H9 (cell line): ENCODE data around the gene MKRN3. TPM values are rescaled to one million over a fixed set of nuclear protein-coding genes. Genes with fewer than 3 reads are reported as not detected.

ENCODE experiments used
- DNase-seq: peaks from one replicate; pipeline ENCODE4 v3.0.0-alpha.2; 2017
- H2AFZ ChIP-seq: one replicate; pipeline ENCODE4 v1.6.1; 2013; ENCODE audit warnings: mild to moderate bottlenecking, low read length, control low read depth, moderate library complexity
- H2AK5ac ChIP-seq: 2 replicates; pipeline ENCODE4 v1.6.1; 2013; ENCODE audit warnings: low read length, control low read depth, mixed read lengths; ENCODE audit not compliant: insufficient read length
- H2BK120ac ChIP-seq: one replicate; pipeline ENCODE4 v1.6.1; 2013; ENCODE audit warnings: low read depth, mild to moderate bottlenecking, low read length, control low read depth, inconsistent platforms; ENCODE audit not compliant: poor library complexity, severe bottlenecking
- H2BK12ac ChIP-seq: 2 replicates; pipeline ENCODE4 v1.6.1; 2013; ENCODE audit warnings: low read length, control low read depth, mixed read lengths, low read depth; ENCODE audit not compliant: insufficient read length
- H2BK15ac ChIP-seq: 2 replicates; pipeline ENCODE4 v1.6.1; 2013; ENCODE audit warnings: low read depth, low read length, control low read depth
- H2BK20ac ChIP-seq: one replicate; pipeline ENCODE4 v1.6.1; 2013; ENCODE audit warnings: low read depth, mild to moderate bottlenecking, low read length, control low read depth, inconsistent platforms; ENCODE audit not compliant: poor library complexity, severe bottlenecking
- H2BK5ac ChIP-seq: 2 replicates; pipeline ENCODE4 v1.6.1; 2013; ENCODE audit warnings: low read length, control low read depth, mixed read lengths; ENCODE audit not compliant: insufficient read length
- H3K14ac ChIP-seq: 2 replicates; pipeline ENCODE4 v1.6.1; 2013; ENCODE audit warnings: low read length, control low read depth; ENCODE audit not compliant: insufficient read depth
- H3K18ac ChIP-seq: 2 replicates; pipeline ENCODE4 v1.6.1; 2013; ENCODE audit warnings: low read depth, mild to moderate bottlenecking, mixed read lengths, low read length, control low read depth; ENCODE audit not compliant: insufficient read length
- H3K23ac ChIP-seq: 2 replicates; pipeline ENCODE4 v1.6.1; 2013; ENCODE audit warnings: low read length, control low read depth, mixed read lengths, low read depth; ENCODE audit not compliant: insufficient read length
- H3K23me2 ChIP-seq: 2 replicates; pipeline ENCODE4 v1.6.1; 2013; ENCODE audit warnings: low read depth, mild to moderate bottlenecking, mixed read lengths, low read length, control low read depth; ENCODE audit not compliant: insufficient read length, poor library complexity, severe bottlenecking
- H3K27ac ChIP-seq: 2 replicates; pipeline ENCODE4 v1.5.1; 2013; ENCODE audit warnings: low read length, control low read depth, mixed read lengths, low read depth; ENCODE audit not compliant: insufficient read length
- H3K27me3 ChIP-seq: 2 replicates; pipeline ENCODE4 v1.6.1; 2013; ENCODE audit warnings: low read length, control low read depth, inconsistent platforms; ENCODE audit not compliant: insufficient read depth
- H3K4ac ChIP-seq: 2 replicates; pipeline ENCODE4 v1.6.1; 2013; ENCODE audit warnings: low read depth, mild to moderate bottlenecking, control low read depth, inconsistent platforms, low read length, moderate library complexity
- H3K4me1 ChIP-seq: 2 replicates; pipeline ENCODE4 v1.6.1; 2013; ENCODE audit warnings: low read length, control low read depth, inconsistent platforms; ENCODE audit not compliant: insufficient read depth
- H3K4me2 ChIP-seq: 2 replicates; pipeline ENCODE4 v1.6.1; 2013; ENCODE audit warnings: low read length, control low read depth, mixed read lengths; ENCODE audit not compliant: insufficient read length, insufficient read depth
- H3K56ac ChIP-seq: 2 replicates; pipeline ENCODE4 v1.6.1; 2013; ENCODE audit warnings: low read depth, mild to moderate bottlenecking, mixed read lengths, low read length, control low read depth; ENCODE audit not compliant: insufficient read length
- H3K79me1 ChIP-seq: 2 replicates; pipeline ENCODE4 v1.6.1; 2013; ENCODE audit warnings: low read depth, mild to moderate bottlenecking, moderate library complexity, low read length, control low read depth, inconsistent platforms; ENCODE audit not compliant: insufficient read depth, poor library complexity, severe bottlenecking
- H3K79me2 ChIP-seq: 2 replicates; pipeline ENCODE4 v1.6.1; 2013; ENCODE audit warnings: low read length, control low read depth, inconsistent platforms; ENCODE audit not compliant: insufficient read depth
- H3K9ac ChIP-seq: 2 replicates; pipeline ENCODE4 v1.6.1; 2013; ENCODE audit warnings: low read length, control low read depth, mixed read lengths; ENCODE audit not compliant: insufficient read length; ENCODE audit errors: extremely low read depth
- H3K9me3 ChIP-seq: one replicate; pipeline ENCODE4 v1.6.1; 2013; ENCODE audit warnings: low read depth, low read length, inconsistent platforms; ENCODE audit not compliant: control insufficient read depth
- H3T11ph ChIP-seq: one replicate; pipeline ENCODE4 v1.6.1; 2013; ENCODE audit warnings: mild to moderate bottlenecking, low read length, control low read depth, inconsistent platforms
- H4K20me1 ChIP-seq: one replicate; pipeline ENCODE4 v1.6.1; 2013; ENCODE audit not compliant: control insufficient read depth, insufficient read length, insufficient read depth
- H4K5ac ChIP-seq: 2 replicates; pipeline ENCODE4 v1.6.1; 2013; ENCODE audit warnings: low read depth, mild to moderate bottlenecking, mixed read lengths, low read length, control low read depth; ENCODE audit not compliant: insufficient read length
- H4K8ac ChIP-seq: replicated peaks from 2 replicates; pipeline ENCODE4 v1.6.1; 2013; ENCODE audit warnings: low read length, control low read depth, mixed read lengths, low read depth; ENCODE audit not compliant: insufficient read length
- H4K91ac ChIP-seq: 2 replicates; pipeline ENCODE4 v1.6.1; 2013; ENCODE audit warnings: low read depth, mild to moderate bottlenecking, moderate library complexity, mixed read lengths, low read length, control low read depth; ENCODE audit not compliant: insufficient read length
- H3K27ac Mint-ChIP-seq, 3 experiments: 2 replicates in 2 of 3; 3 replicates in 1 of 3; pipeline ENCODE4 v1.8.0; 2020 to 2021; ENCODE audit warnings: mixed read lengths in 3 of 3, mild to moderate bottlenecking in 1 of 3, moderate library complexity in 1 of 3
- H3K27me3 Mint-ChIP-seq: 2 replicates; pipeline ENCODE4 v1.8.0; 2021; ENCODE audit warnings: low read depth, mild to moderate bottlenecking, moderate library complexity, mixed read lengths
- H3K36me3 Mint-ChIP-seq, 3 experiments: 2 replicates in 2 of 3; 3 replicates in 1 of 3; pipeline ENCODE4 v1.8.0; 2020 to 2021; ENCODE audit warnings: low read depth in 3 of 3, mixed read lengths in 3 of 3; ENCODE audit not compliant: insufficient read depth in 1 of 3
- H3K4me1 Mint-ChIP-seq, 2 experiments: 2 replicates each; pipeline ENCODE4 v1.8.0; 2020; ENCODE audit warnings: mixed read lengths in 2 of 2
- H3K4me3 Mint-ChIP-seq, 2 experiments: 2 replicates in 1 of 2; 3 replicates in 1 of 2; pipeline ENCODE4 v1.8.0; 2020 to 2021; ENCODE audit warnings: mild to moderate bottlenecking in 2 of 2, mixed read lengths in 2 of 2, moderate library complexity in 1 of 2
- H3K9me3 Mint-ChIP-seq, 2 experiments: 2 replicates in 1 of 2; 3 replicates in 1 of 2; pipeline ENCODE4 v1.8.0; 2020; ENCODE audit warnings: mild to moderate bottlenecking in 2 of 2, mixed read lengths in 2 of 2, moderate library complexity in 1 of 2
- WGBS: extraction: QIAGEN DNeasy Blood & Tissue Kit; methylation state at CpG from one replicate; pipeline ENCODE4 v1.1.7; 2013; ENCODE audit warnings: missing lambda C conversion rate, low lambda C conversion rate, mixed read lengths; ENCODE audit not compliant: insufficient read length; ENCODE audit errors: extremely low coverage; 5-methylcytosine and 5-hydroxymethylcytosine counted together
- total RNA-seq: library from RNA; stranded (reverse); gene quantifications from 2 replicates; pipeline ENCODE4 v1.2.1, GENCODE V29; 2021
- TF ChIP-seq, protein P1 (sequence below): fragments of 200-600 bp; sonication (generic); conservative IDR thresholded peaks from 3 replicates; pipeline ENCODE4 v1.8.0; 2021; ENCODE audit warnings: antibody characterized with exemption, mild to moderate bottlenecking

MKRN3 gene
- total RNA-seq, 1 experiment from 2014 or later = not detected

DNA sequence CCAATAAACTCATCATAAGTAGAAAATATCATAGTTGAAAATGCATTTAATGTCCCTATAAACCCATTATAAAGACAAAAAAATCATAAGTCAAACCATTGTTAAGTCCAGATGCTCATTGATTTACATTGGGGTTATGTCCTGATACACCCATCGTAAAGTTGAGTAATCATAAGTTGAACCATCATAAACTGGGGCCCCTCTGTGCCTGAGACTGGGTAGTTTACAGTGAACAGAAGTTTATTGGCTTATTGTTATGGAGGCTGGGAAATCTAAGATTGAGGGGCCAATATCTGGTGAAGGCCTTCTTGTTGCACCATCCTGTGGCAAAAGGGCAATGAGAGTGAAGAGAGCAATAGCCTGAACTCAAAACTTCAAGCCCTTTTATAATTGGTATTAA is 10.6 kb downstream of the MKRN3 start:
- 0 out of 2 replicates have a peak, but pooled peaks cover 1% of the 10 kb centered on the region for H3K27me3 Mint-ChIP-seq
- no peaks in the 10 kb centered on the region for H3K23me2 ChIP-seq
- no peaks in the 10 kb centered on the region for H4K20me1 ChIP-seq
- H4K91ac ChIP-seq = no peak overlapping the region
- no peaks in the 10 kb centered on the region for H3K79me1 ChIP-seq
- no peak overlapping the region for H2BK120ac ChIP-seq
- H3K4me3 Mint-ChIP-seq = no peak overlapping the region
- no peak overlapping the region for H2AFZ ChIP-seq
- no peak overlapping the region for H3K14ac ChIP-seq
- H2BK15ac ChIP-seq = no peak overlapping the region
- no peak overlapping the region for H2AK5ac ChIP-seq
- TF ChIP-seq, protein P1, sequence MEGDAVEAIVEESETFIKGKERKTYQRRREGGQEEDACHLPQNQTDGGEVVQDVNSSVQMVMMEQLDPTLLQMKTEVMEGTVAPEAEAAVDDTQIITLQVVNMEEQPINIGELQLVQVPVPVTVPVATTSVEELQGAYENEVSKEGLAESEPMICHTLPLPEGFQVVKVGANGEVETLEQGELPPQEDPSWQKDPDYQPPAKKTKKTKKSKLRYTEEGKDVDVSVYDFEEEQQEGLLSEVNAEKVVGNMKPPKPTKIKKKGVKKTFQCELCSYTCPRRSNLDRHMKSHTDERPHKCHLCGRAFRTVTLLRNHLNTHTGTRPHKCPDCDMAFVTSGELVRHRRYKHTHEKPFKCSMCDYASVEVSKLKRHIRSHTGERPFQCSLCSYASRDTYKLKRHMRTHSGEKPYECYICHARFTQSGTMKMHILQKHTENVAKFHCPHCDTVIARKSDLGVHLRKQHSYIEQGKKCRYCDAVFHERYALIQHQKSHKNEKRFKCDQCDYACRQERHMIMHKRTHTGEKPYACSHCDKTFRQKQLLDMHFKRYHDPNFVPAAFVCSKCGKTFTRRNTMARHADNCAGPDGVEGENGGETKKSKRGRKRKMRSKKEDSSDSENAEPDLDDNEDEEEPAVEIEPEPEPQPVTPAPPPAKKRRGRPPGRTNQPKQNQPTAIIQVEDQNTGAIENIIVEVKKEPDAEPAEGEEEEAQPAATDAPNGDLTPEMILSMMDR = no peak
- H3K56ac ChIP-seq = no peak overlapping the region
- H2BK20ac ChIP-seq = no peak overlapping the region
- no peak overlapping the region for H3K27ac ChIP-seq
- no peak overlapping the region for H3K9ac ChIP-seq
- H3K4me2 ChIP-seq = no peak overlapping the region
- no peaks in the 10 kb centered on the region for H3K4me1 ChIP-seq
- no peak overlapping the region for H4K5ac ChIP-seq
- no peak overlapping the region for H3K18ac ChIP-seq
- no peak overlapping the region for H2BK12ac ChIP-seq
- no peak for DNase-seq
- 0 out of 7 replicates have a peak, but pooled peaks cover 0 to 2% (median 0%) of the 10 kb centered on the region in 3 experiments for H3K36me3 Mint-ChIP-seq
- H3K9me3 ChIP-seq = peaks cover 33% of the 10 kb centered on the region
- no peak overlapping the region for H3K23ac ChIP-seq
- no peaks in the 10 kb centered on the region for H3K79me2 ChIP-seq
- no peak overlapping the region for H3T11ph ChIP-seq
- no CpG with 5 or more reads among the region's 1 CpG for WGBS
- no peaks in the 10 kb centered on the region for H3K4me1 Mint-ChIP-seq
- no peaks in the 10 kb centered on the region for H3K27me3 ChIP-seq
- no peak overlapping the region for H4K8ac ChIP-seq
- H3K27ac Mint-ChIP-seq = no peak overlapping the region
- no peak overlapping the region for H2BK5ac ChIP-seq
- H3K4ac ChIP-seq = no peak overlapping the region
- peaks cover 41 to 54% of the 10 kb centered on the region in 2 experiments for H3K9me3 Mint-ChIP-seq
